Activated T-cell treated with anti-CD3 and anti-CD28 coated beads, Interleukin-2, amount 50 U/mL, for 24 hours (primary cell): ENCODE data around the gene FBXL20.
"Not testable (repeated sequence)": the region's sequence is repeated elsewhere in the genome, so short reads cannot be mapped to it uniquely, and the experiment has no call there.

Experiments used
- DNase-seq: peaks from one replicate; pipeline ENCODE4 v3.0.0-alpha.2; 2020
- H3K27ac Mint-ChIP-seq: 2 replicates; pipeline ENCODE4 v1.8.0; 2020; ENCODE audit warnings: mild to moderate bottlenecking, mixed read lengths
- H3K27me3 Mint-ChIP-seq: 2 replicates; pipeline ENCODE4 v1.8.0; 2020; ENCODE audit warnings: mixed read lengths
- H3K36me3 Mint-ChIP-seq: 2 replicates; pipeline ENCODE4 v1.8.0; 2020; ENCODE audit warnings: low read depth, mixed read lengths
- H3K4me1 Mint-ChIP-seq: 2 replicates; pipeline ENCODE4 v1.8.0; 2020; ENCODE audit warnings: low read depth, mixed read lengths
- H3K4me3 Mint-ChIP-seq: 2 replicates; pipeline ENCODE4 v1.8.0; 2020; ENCODE audit warnings: mild to moderate bottlenecking, moderate library complexity, mixed read lengths
- H3K9me3 Mint-ChIP-seq: 2 replicates; pipeline ENCODE4 v1.8.0; 2020; ENCODE audit warnings: mixed read lengths

The FBXL20 gene

GRCh38 chr17:39401412-39402243 is at the start of gene FBXL20:
Gene FBXL20, minus strand, starts transcription at chr17:39401626. Its CDS starts 224 bp downstream, at chr17:39401402.
- Mint-ChIP-seq H3K27me3 (no peaks in the 10 kb centered on the region), H3K27ac (peak within 1 kb of the TSS; percentile 98), H3K9me3 (no peaks in the 10 kb centered on the region), H3K4me1 (peaks cover 72% of the 10 kb centered on the region), H3K36me3 (peaks cover 33% of the 10 kb centered on the region), H3K4me3 (peak within 1 kb of the TSS; percentile 96)
- DNase-seq = peak; percentile 94

GRCh38 chr17:39450847-39451581 is 49.6 kb upstream of the FBXL20 start, which contains the start of gene MED1:
Gene MED1, minus strand, starts transcription at chr17:39451263. Its CDS starts 201 bp downstream, at chr17:39451062.
- peak within 1 kb of the TSS; percentile 99 for H3K4me3 Mint-ChIP-seq
- H3K27me3 Mint-ChIP-seq = no peaks in the 10 kb centered on the region
- H3K4me1 Mint-ChIP-seq = peaks cover 35% of the 10 kb centered on the region
- peak; percentile 90 for DNase-seq
- peaks cover 40% of the 10 kb centered on the region for H3K36me3 Mint-ChIP-seq
- H3K27ac Mint-ChIP-seq = peak within 1 kb of the TSS; percentile 99
- H3K9me3 Mint-ChIP-seq = no peaks in the 10 kb centered on the region

- Mint-ChIP-seq H3K4me3 (peak overlapping the region; percentile 99), H3K27me3 (no peaks in the 10 kb centered on the region), H3K4me1 (peaks cover 35% of the 10 kb centered on the region), H3K9me3 (no peaks in the 10 kb centered on the region), H3K27ac (peak overlapping the region; percentile 99), H3K36me3 (peaks cover 48% of the 10 kb centered on the region)
- DNase-seq = no peak
Measured at GRCh38 chr17:39450051-39450450, 48.6 kb upstream of the FBXL20 start.

- Mint-ChIP-seq H3K4me1 (peaks cover 28% of the 10 kb centered on the region), H3K27ac (peak overlapping the region; percentile 55), H3K36me3 (peaks cover 67% of the 10 kb centered on the region), H3K27me3 (no peaks in the 10 kb centered on the region), H3K9me3 (no peaks in the 10 kb centered on the region), H3K4me3 (no peak overlapping the region)
- DNase-seq = no peak
Measured at GRCh38 chr17:39447561-39447960, 46.1 kb upstream of the FBXL20 start.

GRCh38 chr17:39443326-39443725 is 41.9 kb upstream of the FBXL20 start:
- no peak overlapping the region for H3K4me3 Mint-ChIP-seq
- H3K9me3 Mint-ChIP-seq = no peaks in the 10 kb centered on the region
- H3K36me3 Mint-ChIP-seq = peaks cover 87% of the 10 kb centered on the region
- peaks cover 11% of the 10 kb centered on the region for H3K4me1 Mint-ChIP-seq
- H3K27me3 Mint-ChIP-seq = no peaks in the 10 kb centered on the region
- H3K27ac Mint-ChIP-seq = no peak overlapping the region
- no peak for DNase-seq

- H3K4me3 Mint-ChIP-seq, H3K27me3 Mint-ChIP-seq, H3K4me1 Mint-ChIP-seq, DNase-seq, H3K9me3 Mint-ChIP-seq: not testable (repeated sequence)
- Mint-ChIP-seq H3K27ac (peak overlapping the region; percentile 61), H3K36me3 (peaks cover 87% of the 10 kb centered on the region)
Measured at GRCh38 chr17:39439868-39440267, 38.4 kb upstream of the FBXL20 start.

- Mint-ChIP-seq H3K27me3 (no peaks in the 10 kb centered on the region), H3K9me3 (no peaks in the 10 kb centered on the region), H3K27ac (no peak overlapping the region), H3K36me3 (peaks cover 89% of the 10 kb centered on the region), H3K4me3 (no peak overlapping the region), H3K4me1 (no peaks in the 10 kb centered on the region)
- peak; percentile 2 for DNase-seq
Measured at GRCh38 chr17:39429600-39429999, 28.2 kb upstream of the FBXL20 start.

GRCh38 chr17:39416141-39416540 is 14.7 kb upstream of the FBXL20 start:
- Mint-ChIP-seq H3K27me3 (no peaks in the 10 kb centered on the region), H3K4me1 (no peaks in the 10 kb centered on the region), H3K27ac (no peak overlapping the region), H3K36me3 (peaks cover 84% of the 10 kb centered on the region), H3K9me3 (no peaks in the 10 kb centered on the region), H3K4me3 (no peak overlapping the region)
- no peak for DNase-seq

- Mint-ChIP-seq H3K36me3 (peaks cover 86% of the 10 kb centered on the region), H3K27ac (peak overlapping the region; percentile 51), H3K4me1 (peaks cover 24% of the 10 kb centered on the region), H3K9me3 (no peaks in the 10 kb centered on the region), H3K4me3 (no peak overlapping the region), H3K27me3 (no peaks in the 10 kb centered on the region)
- no peak for DNase-seq
Measured at GRCh38 chr17:39410279-39410678, 8.9 kb upstream of the FBXL20 start.

- H3K27ac Mint-ChIP-seq = peak overlapping the region; percentile 70
Measured at GRCh38 chr17:39408360-39408759, 6.9 kb upstream of the FBXL20 start.

GRCh38 chr17:39406951-39407350 is 5.5 kb upstream of the FBXL20 start:
- Mint-ChIP-seq H3K4me3 (no peak overlapping the region), H3K9me3 (no peaks in the 10 kb centered on the region), H3K4me1 (peaks cover 50% of the 10 kb centered on the region), H3K27ac (peak overlapping the region; percentile 32), H3K36me3 (peaks cover 73% of the 10 kb centered on the region), H3K27me3 (no peaks in the 10 kb centered on the region)
- no peak for DNase-seq

More at GRCh38 chr17:39408360-39408759, 6.9 kb upstream of the FBXL20 start:
- H3K4me1 Mint-ChIP-seq = peaks cover 43% of the 10 kb centered on the region
- H3K36me3 Mint-ChIP-seq = peaks cover 79% of the 10 kb centered on the region
- H3K27me3 Mint-ChIP-seq = no peaks in the 10 kb centered on the region
- no peak for DNase-seq
- H3K9me3 Mint-ChIP-seq = no peaks in the 10 kb centered on the region
- H3K4me3 Mint-ChIP-seq = no peak overlapping the region

GRCh38 chr17:39405436-39405835 is 4.0 kb upstream of the FBXL20 start:
- H3K9me3 Mint-ChIP-seq = no peaks in the 10 kb centered on the region
- H3K4me1 Mint-ChIP-seq = peaks cover 55% of the 10 kb centered on the region
- H3K4me3 Mint-ChIP-seq = peak overlapping the region; percentile 53
- peaks cover 66% of the 10 kb centered on the region for H3K36me3 Mint-ChIP-seq
- no peaks in the 10 kb centered on the region for H3K27me3 Mint-ChIP-seq
- H3K27ac Mint-ChIP-seq = peak overlapping the region; percentile 98
- no peak for DNase-seq

GRCh38 chr17:39404542-39405378 is 3.3 kb upstream of the FBXL20 start:
- peak; percentile 41 for DNase-seq
- Mint-ChIP-seq H3K27me3 (no peaks in the 10 kb centered on the region), H3K27ac (peak overlapping the region; percentile 98), H3K9me3 (no peaks in the 10 kb centered on the region), H3K36me3 (peaks cover 60% of the 10 kb centered on the region), H3K4me1 (peaks cover 61% of the 10 kb centered on the region), H3K4me3 (peak overlapping the region; percentile 53)
